Stimulated activated naive CD8-positive, alpha-beta T cell treated with anti-CD3 and anti-CD28 coated beads, Interleukin-15, amount 100 ng/mL, for 72 hours (primary cell): ENCODE measurements around the gene ITK.
"Not testable (repeated sequence)": the region's sequence is repeated elsewhere in the genome, so short reads cannot be mapped to it uniquely, and the experiment has no call there.

Experiments
- ATAC-seq: fragments of 150-1000 bp; cut with Tn5 transposase; 2 replicates; pipeline ENCODE4 v1.10.0; 2021; ENCODE audit warnings: mild to moderate bottlenecking, moderate library complexity
- DNase-seq, 2 donors: peaks; one replicate each; pipeline ENCODE4 v3.0.0; 2021 to 2022
- H3K27ac Mint-ChIP-seq, 2 donors: one replicate each; pipeline ENCODE4 v1.8.0; 2022; ENCODE audit warnings: mild to moderate bottlenecking in 2 of 2, mixed read lengths in 2 of 2, moderate library complexity in 2 of 2
- H3K27me3 Mint-ChIP-seq: one replicate; pipeline ENCODE4 v1.8.0; 2022; ENCODE audit warnings: mixed read lengths
- H3K4me1 Mint-ChIP-seq: one replicate; pipeline ENCODE4 v1.8.0; 2022; ENCODE audit warnings: mild to moderate bottlenecking, mixed read lengths
- H3K4me3 Mint-ChIP-seq, 2 donors: one replicate each; pipeline ENCODE4 v1.8.0; 2022; ENCODE audit warnings: mild to moderate bottlenecking in 2 of 2, mixed read lengths in 2 of 2, moderate library complexity in 1 of 2
- H3K9me3 Mint-ChIP-seq, 2 donors: one replicate each; pipeline ENCODE4 v1.8.0; 2022; ENCODE audit warnings: mixed read lengths in 2 of 2

The ITK gene

DNA sequence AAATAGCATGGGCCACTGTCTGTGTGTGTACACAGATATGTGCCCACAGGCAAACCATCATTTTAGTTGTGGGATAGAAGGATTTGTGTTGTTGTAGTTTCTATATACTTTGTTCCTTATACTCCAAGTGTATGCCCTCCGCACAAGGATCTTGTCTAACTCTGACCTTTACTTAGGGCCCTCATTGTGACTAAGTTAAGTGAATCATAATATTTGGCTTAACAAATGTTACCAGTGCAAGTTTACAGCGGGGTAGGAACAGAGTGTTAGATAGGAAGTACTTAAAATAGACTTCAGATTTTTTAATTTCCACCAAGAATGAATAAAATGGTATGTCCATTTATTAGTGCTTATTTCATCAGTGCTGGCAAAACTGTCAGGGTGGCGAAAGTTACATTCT, 55.8 kb downstream of the ITK start:
- H3K4me3 Mint-ChIP-seq = no peak overlapping the region
- H3K9me3 Mint-ChIP-seq = no peaks in the 10 kb centered on the region
- no peak overlapping the region for H3K27ac Mint-ChIP-seq
- H3K4me1 Mint-ChIP-seq = peaks cover 72% of the 10 kb centered on the region
- no peak for DNase-seq
- no peak for ATAC-seq
- no peaks in the 10 kb centered on the region for H3K27me3 Mint-ChIP-seq

DNA sequence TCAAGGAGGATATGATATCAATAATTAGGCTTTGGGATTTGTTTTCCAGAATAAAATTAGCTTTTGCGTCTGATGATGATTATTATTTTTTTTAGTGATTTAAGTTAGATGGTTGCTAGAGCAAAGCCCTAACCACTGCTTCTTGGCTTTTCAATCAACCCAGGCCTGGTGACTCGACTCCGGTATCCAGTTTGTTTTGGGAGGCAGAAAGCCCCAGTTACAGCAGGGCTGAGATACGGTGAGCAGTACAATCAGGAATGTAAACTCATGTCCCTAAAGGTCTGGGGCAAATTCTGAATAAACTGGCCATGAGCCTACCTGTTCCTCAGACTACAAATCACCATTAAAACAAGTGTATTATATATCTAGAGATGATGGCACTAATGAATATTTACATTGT, 60.8 kb downstream of the ITK start:
- no peak for DNase-seq
- Mint-ChIP-seq H3K4me1 (peaks cover 82% of the 10 kb centered on the region), H3K27me3 (no peaks in the 10 kb centered on the region)

DNA sequence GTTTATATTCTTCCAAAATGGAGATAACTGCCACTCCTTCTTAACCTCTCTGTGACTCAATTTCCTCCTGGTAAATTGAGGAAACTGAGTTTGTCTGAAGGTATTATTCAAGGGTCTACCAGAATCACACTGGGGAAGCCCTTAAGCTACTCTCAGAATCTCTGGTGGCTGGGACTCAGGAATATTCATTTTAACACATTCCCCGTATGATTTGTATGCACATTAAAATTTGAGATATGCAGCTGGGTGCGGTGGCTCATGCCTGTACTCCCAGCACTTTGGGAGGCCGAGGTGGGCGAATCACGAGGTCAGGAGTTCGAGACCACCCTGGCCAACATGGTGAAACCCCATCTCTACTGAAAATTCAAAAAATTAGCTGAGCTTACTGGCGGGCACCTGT, 64.1 kb downstream of the ITK start:
- peaks cover 96% of the 10 kb centered on the region for H3K4me1 Mint-ChIP-seq
- H3K27ac Mint-ChIP-seq = peak overlapping the region; percentile 92 to 94

More for the DNA sequence above, 60.8 kb downstream of the ITK start:
- Mint-ChIP-seq H3K27ac (no peak overlapping the region), H3K4me3 (no peak overlapping the region), H3K9me3 (no peaks in the 10 kb centered on the region)
- ATAC-seq = no peak

DNA sequence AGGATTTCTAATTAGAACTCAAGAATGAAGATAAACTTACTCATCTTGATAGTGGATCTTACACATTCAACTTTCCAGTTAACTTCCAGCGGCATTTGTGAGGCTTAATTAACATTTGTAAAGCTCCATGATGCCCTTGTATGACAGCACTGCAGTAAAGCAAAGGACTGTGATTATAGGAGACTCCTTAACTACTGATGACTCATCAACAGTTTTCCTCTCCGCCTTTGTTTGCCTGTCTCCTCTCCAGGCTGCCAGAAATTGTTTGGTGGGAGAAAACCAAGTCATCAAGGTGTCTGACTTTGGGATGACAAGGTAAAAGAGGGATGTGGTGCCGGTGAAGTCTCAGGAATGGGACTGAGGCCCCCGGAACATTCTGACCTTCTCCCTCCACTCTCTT, 64.8 kb downstream of the ITK start:
- peaks cover 98% of the 10 kb centered on the region for H3K4me1 Mint-ChIP-seq
- ATAC-seq (no peak), DNase-seq (no peak)
- H3K27me3 Mint-ChIP-seq = no peaks in the 10 kb centered on the region
- H3K27ac Mint-ChIP-seq = peak overlapping the region; percentile 62 to 96
- peak overlapping the region; percentile 29 to 47 for H3K4me3 Mint-ChIP-seq
- no peaks in the 10 kb centered on the region for H3K9me3 Mint-ChIP-seq

More for the DNA sequence above, 64.1 kb downstream of the ITK start:
- not testable (repeated sequence) for H3K9me3 Mint-ChIP-seq, DNase-seq, H3K27me3 Mint-ChIP-seq, ATAC-seq
- peak overlapping the region; percentile 17 to 46 for H3K4me3 Mint-ChIP-seq

DNA sequence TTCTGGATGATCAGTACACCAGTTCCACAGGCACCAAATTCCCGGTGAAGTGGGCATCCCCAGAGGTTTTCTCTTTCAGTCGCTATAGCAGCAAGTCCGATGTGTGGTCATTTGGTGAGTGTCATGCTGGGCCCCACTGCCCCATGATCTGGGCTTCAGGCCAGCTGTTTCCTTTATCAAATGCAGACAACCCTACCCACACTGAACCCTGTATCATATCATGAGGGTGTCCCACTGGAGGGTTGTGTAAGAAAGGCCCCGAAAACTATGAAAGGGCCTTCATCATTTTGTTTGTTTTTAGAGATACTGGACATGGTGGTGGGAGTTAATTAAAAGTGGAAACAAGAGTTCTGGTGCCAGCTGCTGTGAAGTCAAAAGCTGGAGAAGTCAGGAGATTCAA, 65.2 kb downstream of the ITK start:
- DNase-seq (no peak), ATAC-seq (no peak)
- H3K27me3 Mint-ChIP-seq = no peaks in the 10 kb centered on the region
- H3K27ac Mint-ChIP-seq = peak overlapping the region; percentile 62 to 96
- no peaks in the 10 kb centered on the region for H3K9me3 Mint-ChIP-seq
- H3K4me3 Mint-ChIP-seq = peak overlapping the region; percentile 29 to 47
- H3K4me1 Mint-ChIP-seq = peaks cover 98% of the 10 kb centered on the region

DNA sequence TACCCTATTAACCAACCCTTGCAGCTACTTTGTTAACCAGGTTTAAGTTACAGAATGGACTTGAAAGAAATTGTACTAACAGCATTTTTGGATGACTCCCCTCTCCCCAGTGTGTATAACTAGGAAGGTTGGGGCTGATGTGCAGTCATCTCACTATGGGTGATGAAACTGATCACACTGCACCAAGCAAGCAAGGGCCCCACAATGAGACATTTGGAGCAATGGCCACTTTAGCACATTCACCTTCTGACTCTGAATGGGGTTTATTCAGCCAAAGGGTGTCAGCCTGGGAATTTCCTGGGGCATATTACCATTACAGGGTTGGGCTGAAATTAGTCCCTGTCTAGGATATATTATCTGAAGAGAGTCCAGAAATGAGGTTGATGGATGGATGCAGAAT, 66.6 kb downstream of the ITK start:
- peak in 1 of 2 donors; percentile 62 for DNase-seq
- ATAC-seq = peak; percentile 88
- peak overlapping the region; percentile 25 to 70 for H3K4me3 Mint-ChIP-seq
- no peaks in the 10 kb centered on the region for H3K27me3 Mint-ChIP-seq
- no peaks in the 10 kb centered on the region for H3K9me3 Mint-ChIP-seq
- H3K4me1 Mint-ChIP-seq = peaks cover 98% of the 10 kb centered on the region
- peak overlapping the region; percentile 84 to 95 for H3K27ac Mint-ChIP-seq

DNA sequence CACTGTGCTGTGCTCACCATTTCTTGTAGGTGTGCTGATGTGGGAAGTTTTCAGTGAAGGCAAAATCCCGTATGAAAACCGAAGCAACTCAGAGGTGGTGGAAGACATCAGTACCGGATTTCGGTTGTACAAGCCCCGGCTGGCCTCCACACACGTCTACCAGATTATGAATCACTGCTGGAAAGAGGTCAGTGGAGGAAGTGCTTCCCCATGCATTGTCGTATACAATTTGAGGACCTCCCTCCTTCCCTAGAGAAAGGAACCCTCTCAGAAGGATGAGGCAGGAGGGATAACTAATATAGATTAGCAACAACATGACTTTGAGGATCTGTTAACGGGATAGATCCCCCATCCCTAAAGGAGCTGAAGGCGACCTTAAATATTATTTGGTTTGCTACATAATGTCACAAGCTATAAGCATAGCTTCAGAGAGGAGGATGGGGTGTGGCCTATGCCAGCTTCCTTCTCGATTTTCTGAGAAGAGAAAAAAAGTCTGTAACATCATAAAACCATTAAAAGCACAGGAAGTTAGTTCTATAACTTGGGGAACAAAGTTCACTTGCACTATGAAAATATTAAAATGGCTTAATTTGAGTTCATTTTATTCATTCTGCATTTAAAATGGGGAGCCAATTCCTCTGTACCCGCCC, 68.3 kb downstream of the ITK start:
- H3K27me3 Mint-ChIP-seq = no peaks in the 10 kb centered on the region
- peaks cover 98% of the 10 kb centered on the region for H3K4me1 Mint-ChIP-seq
- H3K4me3 Mint-ChIP-seq = peak overlapping the region; percentile 59 to 60
- peak overlapping the region; percentile 86 to 92 for H3K27ac Mint-ChIP-seq
- DNase-seq (no peak), ATAC-seq (peak; percentile 22)
- no peaks in the 10 kb centered on the region for H3K9me3 Mint-ChIP-seq

DNA sequence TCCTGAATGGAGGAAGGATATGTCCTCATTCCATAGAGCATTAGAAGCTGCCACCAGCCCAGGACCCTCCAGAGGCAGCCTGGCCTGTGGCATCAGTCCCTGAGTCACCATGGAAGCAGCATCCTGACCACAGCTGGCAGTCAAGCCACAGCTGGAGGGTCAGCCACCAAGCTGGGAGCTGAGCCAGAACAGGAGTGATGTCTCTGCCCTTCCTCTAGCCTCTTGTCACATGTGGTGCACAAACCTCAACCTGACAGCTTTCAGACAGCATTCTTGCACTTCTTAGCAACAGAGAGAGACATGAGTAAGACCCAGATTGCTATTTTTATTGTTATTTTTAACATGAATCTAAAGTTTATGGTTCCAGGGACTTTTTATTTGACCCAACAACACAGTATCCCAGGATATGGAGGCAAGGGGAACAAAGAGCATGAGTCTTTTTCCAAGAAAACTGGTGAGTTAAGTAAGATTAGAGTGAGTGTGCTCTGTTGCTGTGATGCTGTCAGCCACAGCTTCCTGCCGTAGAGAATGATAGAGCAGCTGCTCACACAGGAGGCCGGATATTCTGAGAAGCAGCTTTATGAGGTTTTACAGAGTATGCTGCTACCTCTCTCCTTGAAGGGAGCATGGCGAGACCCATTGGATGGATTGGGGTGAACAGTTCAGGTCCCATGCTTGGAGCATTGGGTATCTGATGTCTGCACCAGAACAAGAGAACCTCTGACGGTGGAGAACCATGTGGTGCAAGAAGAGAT, 72.2 kb downstream of the ITK start:
- H3K27me3 Mint-ChIP-seq = no peaks in the 10 kb centered on the region
- DNase-seq (peak; percentile 61 to 83), ATAC-seq (peak; percentile 85)
- peaks cover 98% of the 10 kb centered on the region for H3K4me1 Mint-ChIP-seq
- peak overlapping the region; percentile 95 to 100 for H3K27ac Mint-ChIP-seq
- H3K4me3 Mint-ChIP-seq = peak overlapping the region; percentile 26 to 43
- H3K9me3 Mint-ChIP-seq = no peaks in the 10 kb centered on the region

DNA sequence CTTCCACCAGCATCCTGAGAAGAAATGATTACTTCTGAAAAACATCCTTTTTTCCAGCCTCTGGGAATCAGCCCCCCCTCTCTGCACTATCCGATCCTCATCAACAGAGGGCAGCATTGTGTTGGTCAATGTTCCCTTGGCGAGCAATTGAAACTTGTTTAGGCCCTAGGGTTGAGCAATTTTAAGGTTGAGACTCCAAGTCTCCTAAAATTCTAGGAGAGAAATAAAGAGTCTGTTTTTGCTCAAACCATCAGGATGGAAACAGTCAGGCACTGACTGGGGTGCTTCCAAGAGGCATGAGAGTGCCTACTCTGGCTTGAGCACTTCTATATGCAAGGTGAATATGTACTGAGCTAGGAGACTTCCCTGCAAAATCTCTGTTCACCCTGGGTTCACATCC, 72.9 kb downstream of the ITK start:
- H3K9me3 Mint-ChIP-seq = no peaks in the 10 kb centered on the region
- peaks cover 93% of the 10 kb centered on the region for H3K4me1 Mint-ChIP-seq
- DNase-seq (no peak), ATAC-seq (no peak)
- peak overlapping the region; percentile 12 to 95 for H3K27ac Mint-ChIP-seq
- no peaks in the 10 kb centered on the region for H3K27me3 Mint-ChIP-seq
- peak overlapping the region; percentile 18 to 26 for H3K4me3 Mint-ChIP-seq

DNA sequence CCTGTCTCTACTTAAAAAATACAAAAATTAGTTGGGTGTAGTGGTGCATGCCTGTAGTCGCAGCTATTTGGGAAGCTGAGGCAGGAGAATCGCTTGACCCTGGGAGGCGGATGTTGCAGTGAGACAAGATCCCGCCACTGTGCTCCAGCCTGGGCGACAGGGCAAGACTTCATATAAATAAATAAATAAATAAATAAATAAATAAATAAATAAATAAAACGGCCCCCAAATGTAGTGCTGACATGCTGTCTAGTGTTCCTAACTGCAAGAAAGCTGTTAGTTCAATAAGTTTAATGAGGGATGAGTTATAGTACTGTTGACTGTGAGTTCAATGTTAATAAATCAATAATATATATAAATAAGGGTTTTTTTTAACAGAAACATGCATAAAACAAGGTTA, 77.8 kb downstream of the ITK start:
- Mint-ChIP-seq H3K4me3 (no peak overlapping the region), H3K27ac (peak overlapping the region in 1 of 2 donors; percentile 71), H3K27me3 (no peaks in the 10 kb centered on the region), H3K9me3 (no peaks in the 10 kb centered on the region), H3K4me1 (peaks cover 82% of the 10 kb centered on the region)
- ATAC-seq = no peak
- no peak for DNase-seq

DNA sequence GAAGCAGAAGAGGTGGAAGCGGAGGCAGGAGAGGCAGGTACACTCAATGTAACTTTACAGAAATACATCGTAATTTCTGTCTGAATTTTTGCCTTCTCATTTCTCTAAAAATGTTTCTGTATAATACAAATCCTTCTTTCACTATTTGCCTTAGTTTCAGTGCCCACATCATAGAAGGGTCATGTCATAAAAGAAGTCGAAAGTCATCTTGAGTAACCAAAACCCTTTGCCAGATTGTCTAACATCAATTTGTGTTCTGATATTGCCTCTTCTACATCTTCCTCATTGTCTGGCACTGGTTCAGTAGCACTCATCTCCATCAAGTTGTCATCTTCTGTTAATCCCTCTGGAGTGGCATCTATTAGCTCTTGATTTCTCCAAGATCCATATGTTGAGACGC, 79.1 kb downstream of the ITK start:
- peak; percentile 51 for ATAC-seq
- Mint-ChIP-seq H3K27me3 (no peaks in the 10 kb centered on the region), H3K4me1 (peaks cover 82% of the 10 kb centered on the region), H3K27ac (no peak overlapping the region), H3K9me3 (no peaks in the 10 kb centered on the region), H3K4me3 (no peak overlapping the region)
- no peak for DNase-seq

DNA sequence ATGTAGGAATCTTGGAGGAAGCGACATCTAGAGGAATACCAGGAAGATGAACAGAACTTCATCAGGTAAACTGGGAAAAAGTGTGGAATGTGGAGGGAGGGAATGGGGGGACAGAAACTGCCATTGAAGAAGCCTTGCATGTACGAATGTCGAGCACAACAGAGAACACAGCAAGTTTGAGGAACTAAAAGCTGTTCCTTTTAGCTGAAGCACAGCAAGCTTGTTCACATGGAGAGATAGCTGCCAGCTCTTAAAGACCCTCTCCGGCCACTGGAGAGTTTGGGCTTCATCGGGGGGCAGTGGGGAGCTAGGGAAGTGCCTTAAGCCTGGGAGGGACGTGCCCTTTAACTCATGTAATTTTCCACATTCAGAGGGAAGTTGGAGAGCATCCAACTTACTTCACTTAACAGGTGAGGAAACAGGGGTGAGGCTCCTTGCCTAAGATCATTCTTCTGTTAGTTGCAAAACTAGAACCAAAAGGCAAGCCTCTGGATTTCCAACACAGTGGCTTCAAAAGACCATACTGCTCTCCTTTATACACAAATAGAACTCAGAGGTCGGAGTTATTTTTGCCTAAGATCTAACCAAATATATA, 83.0 kb downstream of the ITK start:
- no peaks in the 10 kb centered on the region for H3K27me3 Mint-ChIP-seq
- DNase-seq (no peak), ATAC-seq (no peak)
- peaks cover 75% of the 10 kb centered on the region for H3K4me1 Mint-ChIP-seq
- no peak overlapping the region for H3K27ac Mint-ChIP-seq
- no peaks in the 10 kb centered on the region for H3K9me3 Mint-ChIP-seq
- peak overlapping the region in 1 of 2 donors; percentile 24 for H3K4me3 Mint-ChIP-seq

DNA sequence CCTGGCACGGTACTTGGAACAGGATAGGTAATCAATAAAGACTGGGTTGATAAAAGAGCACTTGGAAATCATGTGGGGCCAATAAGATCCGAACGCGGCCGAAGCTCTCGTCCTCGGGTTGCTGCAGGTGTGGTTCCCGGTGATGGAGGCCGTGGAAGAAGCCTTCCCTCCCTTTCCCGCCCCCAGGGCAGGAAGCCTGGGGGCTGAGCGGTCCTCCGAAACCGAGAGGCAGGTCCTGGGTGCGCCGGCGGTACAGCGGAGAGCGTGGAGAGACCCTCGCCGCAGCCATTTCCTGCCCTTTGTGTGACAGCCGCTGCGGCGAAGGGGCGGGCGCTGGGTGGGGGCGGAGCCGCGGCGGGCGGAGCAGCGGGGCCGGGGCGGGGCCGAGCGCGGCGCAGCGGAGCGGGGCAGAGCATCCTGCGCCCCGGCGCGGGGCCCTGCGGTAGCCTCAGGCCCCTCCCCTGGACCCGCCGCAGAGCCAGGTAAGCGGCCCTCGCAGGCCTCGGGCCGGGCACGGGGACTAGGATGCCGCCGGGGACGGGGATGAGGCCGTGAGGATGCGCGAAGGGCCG, 85.2 kb downstream of the ITK start, which contains the start of gene CYFIP2:
CYFIP2 (plus strand) TSS at position 410 of the 572 bp plus-strand sequence. CDS start 19,239 bp downstream, outside the sequence.
- H3K4me1 Mint-ChIP-seq = peaks cover 75% of the 10 kb centered on the region
- peak within 1 kb of the TSS; percentile 97 to 99 for H3K27ac Mint-ChIP-seq
- peak; percentile 87 for ATAC-seq
- peak; percentile 80 to 82 for DNase-seq
- no peaks in the 10 kb centered on the region for H3K27me3 Mint-ChIP-seq
- H3K9me3 Mint-ChIP-seq = no peaks in the 10 kb centered on the region
- peak within 1 kb of the TSS; percentile 91 to 96 for H3K4me3 Mint-ChIP-seq

DNA sequence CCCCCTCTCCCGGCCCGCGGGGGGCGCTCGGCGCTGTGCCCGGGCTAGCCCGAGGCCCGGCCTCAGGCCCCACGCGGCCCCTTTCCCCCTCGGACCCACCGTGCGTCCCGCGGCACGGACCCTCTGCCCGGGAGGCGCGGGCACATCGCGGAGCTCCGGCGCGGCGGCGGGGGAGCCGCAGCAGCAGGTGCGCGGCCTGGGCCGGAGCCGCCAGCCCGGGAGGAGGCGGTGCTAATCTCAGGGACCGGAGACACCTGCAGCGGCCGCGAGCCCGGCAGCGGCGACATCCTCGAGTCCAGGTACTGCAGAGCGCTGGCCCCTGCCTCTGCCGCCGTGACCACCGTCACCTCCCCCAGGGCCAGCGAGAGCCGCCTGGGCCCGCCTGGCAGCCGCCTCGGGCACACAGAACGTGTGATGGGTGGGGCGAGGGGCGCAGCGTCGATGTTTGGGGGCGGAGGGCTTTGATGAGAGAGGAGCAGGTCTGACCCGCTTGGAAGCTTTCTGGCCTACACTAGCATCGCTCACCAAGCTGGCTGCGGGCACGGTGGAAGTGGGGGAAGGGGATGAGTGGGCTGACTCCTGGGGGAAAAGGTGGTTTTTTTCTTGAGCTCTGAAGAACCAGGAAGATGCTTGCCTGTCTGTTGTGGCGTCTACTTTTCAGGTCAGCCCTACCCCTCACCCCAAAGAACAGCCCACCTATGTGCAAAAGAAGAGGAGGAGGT, 85.8 kb downstream of the ITK start:
- ATAC-seq (peak; percentile 48), DNase-seq (peak; percentile 66 to 69)
- Mint-ChIP-seq H3K4me3 (peak overlapping the region; percentile 84 to 96), H3K27ac (peak overlapping the region; percentile 95 to 97), H3K9me3 (no peaks in the 10 kb centered on the region), H3K27me3 (no peaks in the 10 kb centered on the region), H3K4me1 (peaks cover 75% of the 10 kb centered on the region)

DNA sequence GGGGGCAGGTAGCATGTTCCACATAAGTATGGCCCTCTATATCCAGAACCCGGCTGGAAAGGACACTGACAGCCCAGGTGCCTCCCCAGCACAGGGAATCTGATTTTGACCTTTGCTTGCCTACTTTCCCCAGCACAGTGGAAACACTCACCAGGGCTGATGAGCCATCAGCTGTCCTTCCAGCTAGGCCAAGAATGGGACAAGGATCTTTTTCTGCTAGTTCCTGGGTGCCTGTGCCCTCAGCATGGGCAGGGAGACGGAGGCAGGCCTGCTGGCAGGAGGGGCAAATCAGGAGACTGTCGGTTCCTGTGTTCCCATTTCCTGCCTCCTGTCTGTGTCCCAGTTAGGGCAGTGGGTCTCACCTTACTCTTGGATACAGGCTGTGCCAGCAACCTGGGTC, 86.4 kb downstream of the ITK start:
- no peaks in the 10 kb centered on the region for H3K9me3 Mint-ChIP-seq

More for the DNA sequence above, 86.4 kb downstream of the ITK start:
- peaks cover 78% of the 10 kb centered on the region for H3K4me1 Mint-ChIP-seq
- no peaks in the 10 kb centered on the region for H3K27me3 Mint-ChIP-seq
- H3K27ac Mint-ChIP-seq = peak overlapping the region; percentile 95 to 97
- DNase-seq (no peak), ATAC-seq (no peak)
- peak overlapping the region; percentile 84 to 96 for H3K4me3 Mint-ChIP-seq
